Bronchial epithelial cell (primary cell): ENCODE data around the gene TACR2. TPM values are rescaled to one million over a fixed set of nuclear protein-coding genes. Genes with fewer than 3 reads are reported as not detected.

Source experiments
- DNase-seq: peaks from one replicate; pipeline ENCODE4 v3.0.0-alpha.2; 2010; ENCODE audit warnings: low read depth
- FAIRE-seq: peaks from 2 replicates; lab custom pipeline; 2011; peaks lifted over from hg19 to GRCh38; lab: Jason Lieb, UNC
- H3K27me3 ChIP-seq: 2 replicates; pipeline ENCODE4 v1.5.1; 2011; ENCODE audit warnings: low read length; ENCODE audit not compliant: control insufficient read depth, insufficient read depth
- H3K36me3 ChIP-seq: 2 replicates; pipeline ENCODE4 v1.5.1; 2011; ENCODE audit warnings: low read length; ENCODE audit not compliant: control insufficient read depth, insufficient read depth
- H3K4me3 ChIP-seq: 2 replicates; pipeline ENCODE4 v1.5.1; 2011; ENCODE audit warnings: mild to moderate bottlenecking, low read depth, low read length, control low read depth
- total RNA-seq: library from RNA; depleted of rRNA; stranded (reverse); fragments of >200 nt; gene quantifications from 2 replicates; pipeline ENCODE4 v1.2.1, GENCODE V29; 2014
- TF ChIP-seq, protein P1 (sequence below): IDR thresholded peaks from 2 replicates; pipeline ENCODE4 v1.5.1; 2011; ENCODE audit warnings: mild to moderate bottlenecking, moderate library complexity, low read length, control low read depth, inconsistent platforms; ENCODE audit not compliant: insufficient read depth, severe bottlenecking

TACR2 gene
- total RNA-seq, 1 donor from 2014 or later, result under 0.01 TPM

DNA sequence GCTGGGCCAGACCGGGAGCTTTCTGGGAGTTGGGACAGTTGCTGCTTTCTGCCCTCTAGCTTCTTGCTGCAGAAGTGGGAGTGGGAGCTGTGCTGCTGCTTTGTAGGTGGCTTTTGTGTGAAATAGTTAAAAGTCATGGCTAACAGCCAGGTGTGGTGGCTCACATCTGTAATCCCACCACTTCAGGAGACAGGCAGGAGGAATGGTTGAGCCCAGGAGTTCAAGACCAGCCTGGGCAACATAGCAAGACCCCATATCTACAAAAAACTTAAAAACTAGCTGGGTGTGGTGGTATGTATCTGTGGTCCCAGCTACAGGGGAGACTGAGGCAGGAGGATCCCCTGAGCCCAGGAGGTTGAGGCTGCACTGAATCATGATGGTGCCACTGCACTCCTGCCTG lies 13.7 kb downstream of the TACR2 start:
- TF ChIP-seq, protein P1, sequence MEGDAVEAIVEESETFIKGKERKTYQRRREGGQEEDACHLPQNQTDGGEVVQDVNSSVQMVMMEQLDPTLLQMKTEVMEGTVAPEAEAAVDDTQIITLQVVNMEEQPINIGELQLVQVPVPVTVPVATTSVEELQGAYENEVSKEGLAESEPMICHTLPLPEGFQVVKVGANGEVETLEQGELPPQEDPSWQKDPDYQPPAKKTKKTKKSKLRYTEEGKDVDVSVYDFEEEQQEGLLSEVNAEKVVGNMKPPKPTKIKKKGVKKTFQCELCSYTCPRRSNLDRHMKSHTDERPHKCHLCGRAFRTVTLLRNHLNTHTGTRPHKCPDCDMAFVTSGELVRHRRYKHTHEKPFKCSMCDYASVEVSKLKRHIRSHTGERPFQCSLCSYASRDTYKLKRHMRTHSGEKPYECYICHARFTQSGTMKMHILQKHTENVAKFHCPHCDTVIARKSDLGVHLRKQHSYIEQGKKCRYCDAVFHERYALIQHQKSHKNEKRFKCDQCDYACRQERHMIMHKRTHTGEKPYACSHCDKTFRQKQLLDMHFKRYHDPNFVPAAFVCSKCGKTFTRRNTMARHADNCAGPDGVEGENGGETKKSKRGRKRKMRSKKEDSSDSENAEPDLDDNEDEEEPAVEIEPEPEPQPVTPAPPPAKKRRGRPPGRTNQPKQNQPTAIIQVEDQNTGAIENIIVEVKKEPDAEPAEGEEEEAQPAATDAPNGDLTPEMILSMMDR, result no peak
- no peak overlapping the region for H3K4me3 ChIP-seq
- H3K36me3 ChIP-seq, result peaks cover 28% of the 10 kb centered on the region
- no peaks in the 10 kb centered on the region for H3K27me3 ChIP-seq
- FAIRE-seq (no peak), DNase-seq (no peak)

DNA sequence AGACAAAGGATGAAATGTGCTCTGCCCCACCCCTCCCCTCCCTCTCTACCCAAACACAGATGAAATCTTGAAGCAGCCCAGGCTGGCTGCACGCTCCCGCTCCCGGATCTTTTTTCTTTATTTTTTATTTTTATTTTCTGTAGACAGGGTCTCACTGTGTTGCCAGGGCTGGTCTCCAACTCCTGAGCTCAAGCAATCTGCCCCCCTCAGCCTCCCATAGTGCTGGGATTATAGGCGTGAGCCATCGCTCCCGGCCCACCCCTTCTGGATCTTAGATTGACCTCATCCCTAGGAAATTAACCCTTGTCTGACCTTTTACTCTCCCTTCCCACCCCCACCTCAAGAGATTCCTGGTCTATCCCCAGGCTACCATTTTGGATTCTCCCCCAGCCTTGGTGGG lies 14.3 kb downstream of the TACR2 start:
- no peak for DNase-seq
- Histone ChIP-seq H3K4me3 (no peak overlapping the region), H3K27me3 (no peaks in the 10 kb centered on the region), H3K36me3 (peaks cover 28% of the 10 kb centered on the region)
- FAIRE-seq, result no peak
- TF ChIP-seq, protein P1, result no peak

DNA sequence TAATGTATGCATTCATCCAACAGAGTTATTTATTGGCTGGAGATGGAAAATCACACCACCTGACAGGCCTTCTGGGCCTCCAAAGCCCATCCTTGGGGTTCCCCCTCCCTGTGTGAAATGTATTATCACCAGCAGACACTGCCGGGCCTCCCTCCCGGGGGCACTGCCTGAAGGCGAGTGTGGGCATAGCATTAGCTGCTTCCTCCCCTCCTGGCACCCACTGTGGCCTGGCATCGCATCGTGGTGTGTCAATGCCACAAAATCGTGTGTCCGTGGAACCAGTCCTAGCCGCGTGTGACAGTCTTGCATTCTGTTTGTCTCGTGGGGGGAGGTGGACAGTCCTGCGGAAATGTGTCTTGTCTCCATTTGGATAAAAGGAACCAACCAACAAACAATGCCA lies 15.3 kb downstream of the TACR2 start:
- no peak for DNase-seq
- Histone ChIP-seq H3K4me3 (no peak overlapping the region), H3K27me3 (no peaks in the 10 kb centered on the region), H3K36me3 (peaks cover 31% of the 10 kb centered on the region)
- TF ChIP-seq, protein P1, result no peak
- no peak for FAIRE-seq

DNA sequence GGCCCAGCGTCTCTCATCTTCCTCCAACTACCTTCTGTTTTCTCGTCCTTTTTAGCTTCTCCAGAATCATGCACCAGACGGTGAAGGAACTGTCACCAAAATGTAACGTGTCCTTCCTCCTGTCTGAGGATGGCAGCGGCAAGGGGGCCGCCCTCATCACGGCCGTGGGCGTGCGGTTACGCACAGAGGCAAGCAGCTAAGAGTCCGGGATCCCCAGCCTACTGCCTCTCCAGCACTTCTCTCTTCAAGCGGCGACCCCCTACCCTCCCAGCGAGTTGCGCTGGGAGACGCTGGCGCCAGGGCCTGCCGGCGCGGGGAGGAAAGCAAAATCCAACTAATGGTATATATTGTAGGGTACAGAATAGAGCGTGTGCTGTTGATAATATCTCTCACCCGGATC lies 15.8 kb downstream of the TACR2 start:
- Histone ChIP-seq H3K36me3 (peaks cover 31% of the 10 kb centered on the region), H3K4me3 (no peak overlapping the region), H3K27me3 (no peaks in the 10 kb centered on the region)
- FAIRE-seq (peak; percentile 13), DNase-seq (no peak)
- TF ChIP-seq, protein P1, result no peak

DNA sequence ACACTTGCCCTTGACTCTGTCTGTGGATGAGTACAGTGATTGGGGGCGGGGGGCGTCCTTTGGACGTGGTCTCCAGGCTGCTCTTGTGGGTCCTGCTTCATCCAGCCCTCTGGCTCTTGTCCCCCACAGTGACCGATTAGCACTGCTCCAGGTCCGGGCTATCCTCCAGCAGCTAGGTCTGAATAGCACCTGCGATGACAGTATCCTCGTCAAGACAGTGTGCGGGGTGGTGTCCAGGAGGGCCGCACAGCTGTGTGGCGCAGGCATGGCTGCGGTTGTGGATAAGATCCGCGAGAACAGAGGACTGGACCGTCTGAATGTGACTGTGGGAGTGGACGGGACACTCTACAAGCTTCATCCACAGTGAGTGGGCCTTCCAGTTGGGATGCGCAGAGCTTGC lies 18.3 kb downstream of the TACR2 start:
- TF ChIP-seq, protein P1, result no peak
- FAIRE-seq (no peak), DNase-seq (no peak)
- Histone ChIP-seq H3K27me3 (no peaks in the 10 kb centered on the region), H3K36me3 (peaks cover 47% of the 10 kb centered on the region), H3K4me3 (no peak overlapping the region)

DNA sequence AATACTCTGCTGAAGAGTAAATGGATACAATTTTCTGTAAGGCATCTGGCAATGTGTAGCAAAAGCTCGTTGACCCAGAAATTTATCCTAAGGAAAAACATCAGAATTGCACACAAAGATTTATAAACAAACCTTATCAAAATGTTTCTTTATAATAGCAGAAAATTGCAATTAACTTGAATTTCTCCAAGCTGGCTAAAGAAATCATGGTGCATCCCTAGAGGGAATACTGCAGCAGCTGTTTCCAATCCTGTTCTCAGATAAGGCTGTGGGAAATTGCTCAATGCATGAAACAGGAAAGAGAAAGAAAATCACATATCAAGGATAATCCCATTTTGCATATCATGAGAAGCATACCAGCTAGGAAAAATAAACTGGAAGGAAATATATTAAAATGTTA lies 18.7 kb downstream of the TACR2 start:
- Histone ChIP-seq H3K4me3 (no peak overlapping the region), H3K36me3 (peaks cover 48% of the 10 kb centered on the region), H3K27me3 (no peaks in the 10 kb centered on the region)
- no peak for FAIRE-seq
- DNase-seq, result no peak
- TF ChIP-seq, protein P1, result no peak
